HepG2 (cell line): Measurements from ENCODE around the gene IQSEC1. TPM values are rescaled to one million over a fixed set of nuclear protein-coding genes. Genes with fewer than 3 reads are reported as not detected.

Experiments used
- ATAC-seq: fragments of 200-7000 bp; cut with Tn5 transposase; 3 replicates; pipeline ENCODE4 v1.9.1; 2020; ENCODE audit warnings: mild to moderate bottlenecking, moderate library complexity
- BruUV-seq: library from RNA; stranded (reverse); fragments of 400-500 nt; replicated peaks from 2 replicates; lab custom pipeline; 2021; lab: Mats Ljungman, UMichigan
- CTCF ChIA-PET: fragments of 300-600 bp; formaldehyde crosslinking; extraction: SDS; loops from one replicate; lab custom pipeline; 2021; ENCODE audit warnings: low total read pairs, inconsistent platforms, low intra/inter-chr PET ratio; lab: Yijun Ruan, JAX
- POLR2A ChIA-PET: fragments of 350-600 bp; sonication (Branson Sonifier 250); formaldehyde crosslinking; loops from one replicate; lab custom pipeline; 2020; ENCODE audit warnings: antibody characterized with exemption, inconsistent platforms; lab: Yijun Ruan, JAX
- DNase-seq: peaks from one replicate; pipeline ENCODE4 v3.0.0-alpha.2; 2015; ENCODE audit warnings: low spot score
- FAIRE-seq: peaks from 3 replicates; lab custom pipeline; 2011; peaks lifted over from hg19 to GRCh38; lab: Jason Lieb, UNC
- H2AFZ ChIP-seq: one replicate; pipeline ENCODE4 v1.6.1; 2011; ENCODE audit warnings: low read length, inconsistent platforms
- H3K27ac ChIP-seq: fragments of 300-600 bp; 3 replicates; pipeline ENCODE4 v1.8.0; 2011; ENCODE audit warnings: mixed run types, mild to moderate bottlenecking, mixed read lengths, low read length, inconsistent platforms; ENCODE audit not compliant: insufficient read depth; ENCODE audit errors: extremely low read length
- H3K27me3 ChIP-seq, 2 experiments: fragments of 200-600 bp in 1 of 2; 2 replicates in 1 of 2; 3 replicates in 1 of 2; pipeline versions ENCODE4 v1.6.0 to v1.8.0; 2011; ENCODE audit warnings: low read length in 2 of 2, mild to moderate bottlenecking in 2 of 2, moderate library complexity in 2 of 2, inconsistent platforms in 1 of 2; ENCODE audit not compliant: insufficient read depth in 2 of 2, control insufficient read depth in 1 of 2
- H3K36me3 ChIP-seq, 2 experiments: fragments of 200-600 bp in 1 of 2; replicated peaks in 1 of 2; 2 replicates in 1 of 2; 3 replicates in 1 of 2; pipeline versions ENCODE4 v1.5.1 to v1.8.0; 2011; ENCODE audit warnings: low read length in 2 of 2, inconsistent platforms in 1 of 2; ENCODE audit not compliant: insufficient read depth in 2 of 2, control insufficient read depth in 1 of 2
- H3K4me1 ChIP-seq: 2 replicates; pipeline ENCODE4 v1.5.1; 2012; ENCODE audit warnings: low read length, inconsistent platforms; ENCODE audit not compliant: insufficient read depth
- H3K4me2 ChIP-seq: 2 replicates; pipeline ENCODE4 v1.6.0; 2011; ENCODE audit warnings: low read depth, low read length, inconsistent platforms
- H3K4me3 ChIP-seq, 3 experiments: fragments of 200-600 bp in 1 of 3; sonication (generic), shearing (Covaris generic) in 1 of 3; replicated peaks in 1 of 3; 2 replicates each; pipeline ENCODE4 v1.5.1; 2011 to 2016; ENCODE audit warnings: low read length in 3 of 3, inconsistent platforms in 2 of 3, low read depth in 2 of 3, mild to moderate bottlenecking in 2 of 3, control low read depth in 1 of 3, mixed read lengths in 1 of 3; ENCODE audit not compliant: insufficient read depth in 1 of 3
- H3K79me2 ChIP-seq: one replicate; pipeline ENCODE4 v1.6.1; 2011; ENCODE audit warnings: low read length, inconsistent platforms; ENCODE audit not compliant: insufficient read depth
- H3K9ac ChIP-seq: 2 replicates; pipeline ENCODE4 v1.6.0; 2011; ENCODE audit warnings: mild to moderate bottlenecking, low read depth, low read length, inconsistent platforms; ENCODE audit not compliant: insufficient read depth
- H3K9me3 ChIP-seq: 2 replicates; pipeline ENCODE4 v1.5.1; 2012; ENCODE audit warnings: mild to moderate bottlenecking, low read length
- H4K20me1 ChIP-seq: 2 replicates; pipeline ENCODE4 v1.6.0; 2011; ENCODE audit warnings: inconsistent platforms, mild to moderate bottlenecking, low read length, moderate library complexity; ENCODE audit not compliant: insufficient read depth
- FOSL2 ChIP-seq: sonication (generic); formaldehyde crosslinking; IDR thresholded peaks from 2 replicates; pipeline ENCODE4 v1.4.0; 2020; ENCODE audit warnings: missing genetic modification reagents
- MAFG ChIP-seq: sonication (generic); formaldehyde crosslinking; IDR thresholded peaks from 2 replicates; pipeline ENCODE4 v1.5.1; 2020; ENCODE audit warnings: mild to moderate bottlenecking, missing genetic modification reagents
- MEIS2 ChIP-seq: sonication (generic); formaldehyde crosslinking; IDR thresholded peaks from 2 replicates; pipeline ENCODE4 v1.9.0; 2021; ENCODE audit warnings: mild to moderate bottlenecking, missing genetic modification reagents
- PHB2 ChIP-seq: fragments of 450-650 bp; IDR thresholded peaks from 2 replicates; pipeline ENCODE4 v1.6.1; 2018; ENCODE audit not compliant: partially characterized antibody
- PREB ChIP-seq: sonication (generic); formaldehyde crosslinking; IDR thresholded peaks from 2 replicates; pipeline ENCODE4 v1.4.0; 2020; ENCODE audit warnings: missing genetic modification reagents
- STAT6 ChIP-seq: sonication (generic); formaldehyde crosslinking; IDR thresholded peaks from 2 replicates; pipeline ENCODE4 v1.4.0; 2020; ENCODE audit warnings: missing genetic modification reagents, mild to moderate bottlenecking, borderline replicate concordance
- TCF12 ChIP-seq, 2 experiments: fragments of 450-650 bp in 1 of 2; sonication (generic) in 1 of 2; formaldehyde crosslinking in 1 of 2; IDR thresholded peaks; 2 replicates each; pipeline versions ENCODE4 v1.6.1 to v1.8.0; 2017 to 2022; ENCODE audit warnings: antibody characterized with exemption in 1 of 2, mild to moderate bottlenecking in 1 of 2, missing genetic modification reagents in 1 of 2, moderate library complexity in 1 of 2
- ZBTB33 ChIP-seq: sonication (generic); formaldehyde crosslinking; IDR thresholded peaks from 2 replicates; pipeline ENCODE4 v1.4.0; 2020; ENCODE audit warnings: missing genetic modification reagents
- ZC3H4 ChIP-seq: sonication (generic); formaldehyde crosslinking; IDR thresholded peaks from 2 replicates; pipeline ENCODE4 v1.4.0; 2020; ENCODE audit warnings: missing genetic modification reagents, borderline replicate concordance
- ZNF577 ChIP-seq: sonication (generic); formaldehyde crosslinking; IDR thresholded peaks from 2 replicates; pipeline ENCODE4 v1.4.0; 2020; ENCODE audit warnings: mild to moderate bottlenecking, low read depth, missing genetic modification reagents, borderline replicate concordance
- ZNF629 ChIP-seq: sonication (generic); formaldehyde crosslinking; conservative IDR thresholded peaks from 2 replicates; pipeline ENCODE4 v1.5.0; 2020; ENCODE audit warnings: missing genetic modification reagents
- ZNF879 ChIP-seq: sonication (generic); formaldehyde crosslinking; IDR thresholded peaks from 2 replicates; pipeline ENCODE4 v1.8.1; 2023; ENCODE audit warnings: missing genetic modification reagents
- WGBS: methylation state at CpG from one replicate; pipeline ENCODE4 v1.1.6; 2017; ENCODE audit warnings: low lambda C conversion rate; 5-methylcytosine and 5-hydroxymethylcytosine counted together
- in situ Hi-C: cut with HindIII; loops from 2 replicates; pipeline ENCODE4 v1.10.0; 2017; ENCODE audit warnings: low pct_unique_long_range_greater_than_20kb; ENCODE audit not compliant: extremely low pct_ligation_motif_present
- intact Hi-C: fragments of 100-400 bp; cut with micrococcal nuclease; formaldehyde crosslinking; loops from one replicate; pipeline ENCODE4 v1.10.0; 2022; ENCODE audit not compliant: unreplicated experiment
- polyA plus RNA-seq, 8 experiments: library from polyadenylated mRNA; depleted of rRNA in 3 of 8; stranded (reverse) in 7 of 8; unstranded in 1 of 8; fragments of >200 nt; fragmentation: Illumina TruSeq in 4 of 8; extraction: Trizol in 4 of 8; gene quantifications; 2 replicates each; pipeline versions ENCODE4 v1.2.1 to v1.2.3, GENCODE V29; 2011 to 2016; ENCODE audit warnings: low read depth in 4 of 8, missing spikeins in 1 of 8, mixed read lengths in 1 of 8; ENCODE audit not compliant: insufficient read depth in 1 of 8
- total RNA-seq, 5 experiments: library from RNA; depleted of rRNA; stranded (reverse); fragments of >200 nt; fragmentation: Illumina TruSeq; extraction: Trizol; gene quantifications; 2 replicates each; pipeline ENCODE4 v1.2.3, GENCODE V29; 2016; ENCODE audit warnings: low read depth in 1 of 5

IQSEC1 gene
- total and polyA plus RNA-seq, 2 of the 13 experiments (the other 11 are each of a cell fraction or from before 2014, with no cell fraction given), result 17.4 to 20.2 TPM

GRCh38 chr3:13025778-13026518, 47.3 kb downstream of the IQSEC1 start:
- 86% methylated on average over 4 of the region's 10 CpGs for WGBS
- TF ChIP-seq MAFG (CRISPR knock-in tag) (no peak), TCF12 (IDR thresholded peaks at IDR 0.05) (no peak), TCF12 (CRISPR knock-in tag; IDR thresholded peaks at IDR 0.05) (no peak)
- H3K9me3 ChIP-seq, result no peaks in the 10 kb centered on the region
- no peak overlapping the region for H3K27ac ChIP-seq
- no peak overlapping the region for H2AFZ ChIP-seq
- no peak for DNase-seq
- intact Hi-C loops, result no loop called here
- no peaks in the 10 kb centered on the region for H4K20me1 ChIP-seq
- H3K9ac ChIP-seq, result no peak overlapping the region
- no peaks in the 10 kb centered on the region for H3K27me3 ChIP-seq
- no peaks in the 10 kb centered on the region; a peak in 1 of 5 replicates for H3K36me3 ChIP-seq
- no peak for ATAC-seq
- BruUV-seq, result no TSS peak
- H3K4me3 ChIP-seq, result no peak overlapping the region
- no peak for FAIRE-seq
- H3K4me1 ChIP-seq, result no peaks in the 10 kb centered on the region
- no peaks in the 10 kb centered on the region for H3K79me2 ChIP-seq
- in situ Hi-C loops, result no loop called here
- POLR2A ChIA-PET, result no interaction called here
- H3K4me2 ChIP-seq, result no peak overlapping the region
- CTCF ChIA-PET, result no interaction called here

GRCh38 chr3:13025090-13025489, 48.1 kb downstream of the IQSEC1 start:
- Histone ChIP-seq H3K27ac (no peak overlapping the region), H3K4me2 (no peak overlapping the region), H3K4me1 (no peaks in the 10 kb centered on the region), H4K20me1 (no peaks in the 10 kb centered on the region), H3K9ac (no peak overlapping the region), H3K27me3 (no peaks in the 10 kb centered on the region), H3K79me2 (no peaks in the 10 kb centered on the region), H2AFZ (no peak overlapping the region), H3K4me3 (no peak overlapping the region), H3K36me3 (no peaks in the 10 kb centered on the region; a peak in 1 of 5 replicates), H3K9me3 (no peaks in the 10 kb centered on the region)
- ChIA-PET POLR2A (no interaction called here), CTCF (no interaction called here)
- WGBS, result 82% methylated on average over 4 of the region's 8 CpGs
- intact Hi-C loops (no loop called here), in situ Hi-C loops (no loop called here)
- no peak for FAIRE-seq
- no TSS peak for BruUV-seq
- DNase-seq, result peak; percentile 12
- ATAC-seq, result no peak
- TF ChIP-seq ZNF629 (CRISPR knock-in tag), result no peak
- TF ChIP-seq FOSL2 (CRISPR knock-in tag), result peak; percentile 24; the same call in 1 of the 2 replicates
- no peak for TF ChIP-seq ZC3H4
- no peak for TF ChIP-seq ZNF879 (CRISPR knock-in tag)
- TF ChIP-seq STAT6 (CRISPR knock-in tag), result no peak
- TF ChIP-seq ZNF577 (CRISPR knock-in tag), result no peak
- no peak for TF ChIP-seq PREB (CRISPR knock-in tag)
- TF ChIP-seq PHB2, result no peak
- no peak for TF ChIP-seq MEIS2 (CRISPR knock-in tag)
- TF ChIP-seq ZBTB33 (CRISPR knock-in tag), result peak; percentile 64; the same call in 1 of the 2 replicates
